Fibroblast of pulmonary artery (primary cell): Measurements from ENCODE around the gene AUTS2.
A peak's percentile ranks its signal among the peaks of the same experiment; 100 is the strongest.
"Not testable (repeated sequence)": the region's sequence is repeated elsewhere in the genome, so short reads cannot be mapped to it uniquely, and the experiment has no call there.

Experiments
- DNase-seq: peaks from one replicate; pipeline ENCODE4 v3.0.0-alpha.2; 2010; ENCODE audit warnings: low read depth
- H3K4me3 ChIP-seq: replicated peaks from 2 replicates; pipeline ENCODE4 v1.5.1; 2011; ENCODE audit warnings: low read depth, mild to moderate bottlenecking, control low read depth, low read length, moderate library complexity
- CTCF ChIP-seq: IDR thresholded peaks from 2 replicates; pipeline ENCODE4 v1.5.1; 2011; ENCODE audit warnings: mild to moderate bottlenecking, control low read depth, low read length, inconsistent platforms; ENCODE audit errors: missing control alignments

The AUTS2 gene

GRCh38 chr7:70810558-70811139 is 1212.4 kb downstream of the AUTS2 start:
- no peak for DNase-seq
- no peak for TF ChIP-seq CTCF
- H3K4me3 ChIP-seq = no peak overlapping the region

- no peak for DNase-seq
- no peak for TF ChIP-seq CTCF
- no peak overlapping the region for H3K4me3 ChIP-seq
Measured at GRCh38 chr7:70812511-70812910, 1214.2 kb downstream of the AUTS2 start.

- H3K4me3 ChIP-seq, DNase-seq: not testable (repeated sequence)
Measured at GRCh38 chr7:70822490-70822889, 1224.2 kb downstream of the AUTS2 start.

GRCh38 chr7:70829221-70830059 is 1231.2 kb downstream of the AUTS2 start:
- TF ChIP-seq CTCF = peak; percentile 92
- no peak overlapping the region for H3K4me3 ChIP-seq
- DNase-seq = peak; percentile 66

- TF ChIP-seq CTCF = no peak
- no peak overlapping the region for H3K4me3 ChIP-seq
- no peak for DNase-seq
Measured at GRCh38 chr7:70830060-70830395, 1231.8 kb downstream of the AUTS2 start.

- no peak overlapping the region for H3K4me3 ChIP-seq
- DNase-seq = no peak
- TF ChIP-seq CTCF = no peak
Measured at GRCh38 chr7:70830426-70830825, 1232.2 kb downstream of the AUTS2 start.

- peak; percentile 68 for DNase-seq
- H3K4me3 ChIP-seq = no peak overlapping the region
- no peak for TF ChIP-seq CTCF
Measured at GRCh38 chr7:70833726-70834125, 1235.5 kb downstream of the AUTS2 start.
